HEK293 (cell line): ENCODE measurements around the gene BMP4.
A peak's percentile ranks its signal among the peaks of the same experiment; 100 is the strongest.
"Not testable (repeated sequence)": the region's sequence is repeated elsewhere in the genome, so short reads cannot be mapped to it uniquely, and the experiment has no call there.

Experiments
- CTCF ChIA-PET: fragments of 350-600 bp; formaldehyde crosslinking; extraction: SDS; loops from one replicate; lab custom pipeline; 2021; ENCODE audit warnings: antibody characterized with exemption; lab: Yijun Ruan, JAX
- POLR2A ChIA-PET: fragments of 300-600 bp; formaldehyde crosslinking; extraction: SDS; loops from one replicate; lab custom pipeline; 2020; ENCODE audit warnings: antibody characterized with exemption, inconsistent platforms; lab: Yijun Ruan, JAX
- H3K27ac ChIP-seq: fragments of 200-500 bp; sonication (Bioruptor generic); 2 replicates; pipeline ENCODE4 v1.5.1; 2014; ENCODE audit warnings: low read depth, low read length, control low read depth, inconsistent platforms; ENCODE audit errors: extremely low read depth
- H3K36me3 ChIP-seq, 2 experiments: fragments of 200-500 bp in 1 of 2; sonication (Bioruptor generic) in 1 of 2; 1 replicate in 1 of 2; 2 replicates in 1 of 2; pipeline ENCODE4 v1.5.1; 2014 to 2017; ENCODE audit warnings: inconsistent platforms in 2 of 2, low read length in 2 of 2; ENCODE audit not compliant: control insufficient read depth in 2 of 2, insufficient read depth in 1 of 2
- H3K4me1 ChIP-seq: fragments of 200-500 bp; sonication (Bioruptor generic); 2 replicates; pipeline ENCODE4 v1.5.1; 2014; ENCODE audit warnings: mild to moderate bottlenecking, low read length, inconsistent platforms; ENCODE audit not compliant: control insufficient read depth, insufficient read depth
- H3K4me3 ChIP-seq: 2 replicates; pipeline ENCODE4 v1.5.1; 2011; ENCODE audit warnings: low read depth, mild to moderate bottlenecking, control low read depth, low read length, moderate library complexity
- H3K9me3 ChIP-seq: fragments of 200-500 bp; sonication (Bioruptor generic); 2 replicates; pipeline ENCODE4 v1.5.1; 2014; ENCODE audit warnings: low read depth, low read length, inconsistent platforms; ENCODE audit not compliant: control insufficient read depth, insufficient read depth
- TCF7L2 ChIP-seq: IDR thresholded peaks from 2 replicates; pipeline ENCODE4 v1.6.1; 2011; ENCODE audit warnings: low read depth, mild to moderate bottlenecking, inconsistent platforms, low read length, moderate library complexity, borderline replicate concordance
- ZFHX2 ChIP-seq: fragments of 450-650 bp; formaldehyde crosslinking; conservative IDR thresholded peaks from 2 replicates; pipeline ENCODE4 v1.5.1; 2016; ENCODE audit warnings: missing biosample characterization, missing genetic modification characterization
- ZNF133 ChIP-seq: fragments of 450-650 bp; formaldehyde crosslinking; IDR thresholded peaks from 2 replicates; pipeline ENCODE4 v1.5.1; 2016; ENCODE audit warnings: missing biosample characterization, missing genetic modification characterization
- ZNF157 ChIP-seq: fragments of 450-650 bp; formaldehyde crosslinking; IDR thresholded peaks from 2 replicates; pipeline ENCODE4 v1.5.1; 2016; ENCODE audit warnings: missing biosample characterization, missing genetic modification characterization
- ZNF16 ChIP-seq: fragments of 450-650 bp; formaldehyde crosslinking; IDR thresholded peaks from 2 replicates; pipeline ENCODE4 v1.5.1; 2016; ENCODE audit warnings: low read depth, missing biosample characterization, missing genetic modification characterization
- ZNF19 ChIP-seq: fragments of 450-650 bp; formaldehyde crosslinking; IDR thresholded peaks from 2 replicates; pipeline ENCODE4; 2016; ENCODE audit warnings: missing biosample characterization, missing genetic modification characterization, low read depth
- ZNF394 ChIP-seq: fragments of 450-650 bp; formaldehyde crosslinking; IDR thresholded peaks from 2 replicates; pipeline ENCODE4 v1.5.1; 2016; ENCODE audit warnings: missing biosample characterization, missing genetic modification characterization, mild to moderate bottlenecking, moderate library complexity, borderline replicate concordance
- ZNF423 ChIP-seq: fragments of 450-650 bp; formaldehyde crosslinking; IDR thresholded peaks from 2 replicates; pipeline ENCODE4 v1.5.1; 2016; ENCODE audit warnings: missing biosample characterization, missing genetic modification characterization
- ZNF433 ChIP-seq: fragments of 450-650 bp; formaldehyde crosslinking; IDR thresholded peaks from 2 replicates; pipeline ENCODE4 v1.5.1; 2016; ENCODE audit warnings: missing biosample characterization, missing genetic modification characterization, low read depth
- ZNF473 ChIP-seq: fragments of 450-650 bp; formaldehyde crosslinking; IDR thresholded peaks from 2 replicates; pipeline ENCODE4 v1.5.1; 2017; ENCODE audit warnings: missing biosample characterization, missing genetic modification characterization
- ZNF548 ChIP-seq: fragments of 450-650 bp; formaldehyde crosslinking; IDR thresholded peaks from 2 replicates; pipeline ENCODE4 v1.5.1; 2016; ENCODE audit warnings: missing biosample characterization, missing genetic modification characterization
- ZNF707 ChIP-seq: fragments of 450-650 bp; formaldehyde crosslinking; IDR thresholded peaks from 2 replicates; pipeline ENCODE4 v1.5.1; 2016; ENCODE audit warnings: missing biosample characterization, missing genetic modification characterization
- ZNF76 ChIP-seq: fragments of 450-650 bp; formaldehyde crosslinking; IDR thresholded peaks from 2 replicates; pipeline ENCODE4; 2016; ENCODE audit warnings: low read depth, missing biosample characterization, missing genetic modification characterization, borderline replicate concordance
- ZNF830 ChIP-seq: fragments of 450-650 bp; IDR thresholded peaks from 2 replicates; pipeline ENCODE4 v1.5.0; 2018; ENCODE audit warnings: missing biosample characterization, missing genetic modification characterization, low read depth, mild to moderate bottlenecking, moderate library complexity
- ZSCAN23 ChIP-seq: fragments of 450-650 bp; formaldehyde crosslinking; IDR thresholded peaks from 2 replicates; pipeline ENCODE4 v1.5.1; 2016; ENCODE audit warnings: missing biosample characterization, missing genetic modification characterization
- TF ChIP-seq, protein P1 (sequence below): fragments of 450-650 bp; formaldehyde crosslinking; IDR thresholded peaks from 2 replicates; pipeline ENCODE4 v1.5.1; 2016; ENCODE audit warnings: missing biosample characterization, missing genetic modification characterization
- TF ChIP-seq, protein P2 (sequence below): fragments of 450-650 bp; formaldehyde crosslinking; IDR thresholded peaks from 2 replicates; pipeline ENCODE4 v1.5.1; 2016; ENCODE audit warnings: missing biosample characterization, missing genetic modification characterization
- TF ChIP-seq, protein P3 (sequence below): fragments of 450-650 bp; formaldehyde crosslinking; IDR thresholded peaks from 2 replicates; pipeline ENCODE4 v1.5.1; 2016; ENCODE audit warnings: missing biosample characterization, missing genetic modification characterization
- TF ChIP-seq, protein P4 (sequence below): fragments of 450-650 bp; IDR thresholded peaks from 2 replicates; pipeline ENCODE4 v1.5.1; 2018; ENCODE audit warnings: missing biosample characterization, mild to moderate bottlenecking, missing genetic modification characterization
- TF ChIP-seq, protein P5 (sequence below): fragments of 450-650 bp; formaldehyde crosslinking; IDR thresholded peaks from 2 replicates; pipeline ENCODE4 v1.5.1; 2017; ENCODE audit warnings: missing biosample characterization, missing genetic modification characterization
- TF ChIP-seq, protein P6 (sequence below): fragments of 450-650 bp; formaldehyde crosslinking; IDR thresholded peaks from 2 replicates; pipeline ENCODE4 v1.5.1; 2017; ENCODE audit warnings: missing biosample characterization, missing genetic modification characterization

The BMP4 gene

DNA sequence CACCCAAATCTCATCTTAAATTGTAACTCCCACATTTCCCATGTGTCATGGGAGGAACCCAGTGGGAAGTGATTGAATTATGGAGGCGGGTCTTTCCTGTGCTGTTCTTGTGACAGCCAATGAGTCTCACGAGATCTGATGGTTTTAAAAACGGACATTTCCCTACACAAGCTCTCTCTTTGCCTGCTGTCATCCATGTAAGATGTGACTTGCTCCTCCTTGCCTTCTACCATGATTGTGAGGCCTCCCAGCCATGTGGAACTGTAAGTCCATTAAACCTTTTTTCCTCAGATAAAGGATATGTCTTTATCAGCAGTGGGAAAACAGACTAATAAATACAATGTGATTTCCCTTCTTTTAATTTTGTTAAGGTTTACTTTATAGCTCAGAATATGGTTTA is 30.1 kb upstream of the BMP4 start:
- H3K4me1 ChIP-seq, H3K4me3 ChIP-seq, H3K27ac ChIP-seq, H3K9me3 ChIP-seq, H3K36me3 ChIP-seq, POLR2A ChIA-PET: not testable (repeated sequence)
- CTCF ChIA-PET: interaction anchor here (0.6 kb wide), 1 partner anchor 593 kb away, joined by 4 read pairs; no protein-coding TSS in a partner anchor

DNA sequence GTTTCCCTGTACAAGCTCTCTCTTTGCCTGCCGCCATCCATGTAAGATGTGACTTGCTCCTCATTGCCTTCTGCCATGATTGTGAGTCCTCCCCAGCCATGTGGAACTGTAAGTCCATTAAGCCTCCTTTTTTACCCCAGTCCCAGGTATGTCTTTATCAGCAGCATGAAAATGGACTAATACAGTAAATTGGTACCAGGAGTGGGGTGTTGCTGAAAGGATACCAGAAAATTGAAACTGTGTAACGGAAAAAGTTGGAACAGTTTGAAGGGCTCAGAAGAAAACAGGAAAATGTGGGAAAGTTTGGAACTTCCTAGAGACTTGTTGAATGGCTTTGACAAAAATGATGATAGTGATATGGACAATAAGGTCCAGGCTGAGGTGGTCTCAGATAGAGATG is 28.3 kb upstream of the BMP4 start:
- POLR2A ChIA-PET, H3K9me3 ChIP-seq, H3K36me3 ChIP-seq, H3K27ac ChIP-seq, H3K4me3 ChIP-seq, H3K4me1 ChIP-seq: not testable (repeated sequence)
- TF ChIP-seq ZNF707 (tag by site-specific recombination): peak; percentile 91
- CTCF ChIA-PET: interaction anchor here (0.7 kb wide), 1 partner anchor 364 kb away, joined by 3 read pairs; no protein-coding TSS in a partner anchor

DNA sequence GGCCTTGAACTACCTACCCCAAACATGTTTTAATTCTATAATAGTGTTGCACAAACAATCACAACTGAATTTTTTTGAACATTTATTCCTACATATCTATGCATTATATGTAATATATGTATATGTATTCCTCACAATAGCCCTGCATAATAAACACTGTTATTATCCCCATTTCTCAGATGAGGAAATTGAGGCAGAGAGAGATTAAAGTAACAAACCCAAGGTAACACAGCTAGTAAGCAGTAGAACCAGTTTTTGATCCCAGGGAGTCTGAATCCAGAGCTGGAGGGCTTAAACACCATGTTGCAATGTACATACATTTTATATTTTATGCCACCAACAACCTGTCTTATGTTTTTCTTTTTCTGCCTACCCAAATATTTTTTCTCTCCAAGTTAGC is 26.5 kb upstream of the BMP4 start:
- POLR2A ChIA-PET: no interaction called here
- Histone ChIP-seq H3K27ac (no peak overlapping the region), H3K4me1 (no peaks in the 10 kb centered on the region)
- TF ChIP-seq, protein P1, sequence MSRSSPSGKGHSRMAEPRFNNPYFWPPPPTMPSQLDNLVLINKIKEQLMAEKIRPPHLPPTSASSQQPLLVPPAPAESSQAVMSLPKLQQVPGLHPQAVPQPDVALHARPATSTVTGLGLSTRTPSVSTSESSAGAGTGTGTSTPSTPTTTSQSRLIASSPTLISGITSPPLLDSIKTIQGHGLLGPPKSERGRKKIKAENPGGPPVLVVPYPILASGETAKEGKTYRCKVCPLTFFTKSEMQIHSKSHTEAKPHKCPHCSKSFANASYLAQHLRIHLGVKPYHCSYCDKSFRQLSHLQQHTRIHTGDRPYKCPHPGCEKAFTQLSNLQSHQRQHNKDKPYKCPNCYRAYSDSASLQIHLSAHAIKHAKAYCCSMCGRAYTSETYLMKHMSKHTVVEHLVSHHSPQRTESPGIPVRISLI (tag by site-specific recombination): no peak
- no peak for TF ChIP-seq ZNF394 (tag by site-specific recombination)
- no peak for TF ChIP-seq ZNF830 (tag by site-specific recombination)
- TF ChIP-seq ZNF133 (tag by site-specific recombination): no peak
- no peak for TF ChIP-seq ZNF423 (tag by site-specific recombination)
- TF ChIP-seq ZNF157 (tag by site-specific recombination): no peak
- TF ChIP-seq, protein P2, sequence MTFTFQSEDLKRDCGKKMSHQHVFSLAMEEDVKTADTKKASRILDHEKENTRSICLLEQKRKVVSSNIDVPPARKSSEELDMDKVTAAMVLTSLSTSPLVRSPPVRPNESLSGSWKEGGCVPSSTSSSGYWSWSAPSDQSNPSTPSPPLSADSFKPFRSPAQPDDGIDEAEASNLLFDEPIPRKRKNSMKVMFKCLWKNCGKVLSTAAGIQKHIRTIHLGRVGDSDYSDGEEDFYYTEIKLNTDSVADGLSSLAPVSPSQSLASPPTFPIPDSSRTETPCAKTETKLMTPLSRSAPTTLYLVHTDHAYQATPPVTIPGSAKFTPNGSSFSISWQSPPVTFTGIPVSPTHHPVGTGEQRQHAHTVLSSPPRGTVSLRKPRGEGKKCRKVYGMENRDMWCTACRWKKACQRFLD: no peak
- no peak for TF ChIP-seq ZFHX2
- TF ChIP-seq ZNF433: no peak
- TF ChIP-seq, protein P3, sequence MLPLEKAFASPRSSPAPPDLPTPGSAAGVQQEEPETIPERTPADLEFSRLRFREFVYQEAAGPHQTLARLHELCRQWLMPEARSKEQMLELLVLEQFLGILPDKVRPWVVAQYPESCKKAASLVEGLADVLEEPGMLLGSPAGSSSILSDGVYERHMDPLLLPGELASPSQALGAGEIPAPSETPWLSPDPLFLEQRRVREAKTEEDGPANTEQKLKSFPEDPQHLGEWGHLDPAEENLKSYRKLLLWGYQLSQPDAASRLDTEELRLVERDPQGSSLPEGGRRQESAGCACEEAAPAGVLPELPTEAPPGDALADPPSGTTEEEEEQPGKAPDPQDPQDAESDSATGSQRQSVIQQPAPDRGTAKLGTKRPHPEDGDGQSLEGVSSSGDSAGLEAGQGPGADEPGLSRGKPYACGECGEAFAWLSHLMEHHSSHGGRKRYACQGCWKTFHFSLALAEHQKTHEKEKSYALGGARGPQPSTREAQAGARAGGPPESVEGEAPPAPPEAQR: no peak
- TF ChIP-seq, all 188 proteins: peak for 0
- Histone ChIP-seq H3K4me3 (no peak overlapping the region), H3K9me3 (no peaks in the 10 kb centered on the region), H3K36me3 (no peaks in the 10 kb centered on the region)
- CTCF ChIA-PET: no interaction called here

DNA sequence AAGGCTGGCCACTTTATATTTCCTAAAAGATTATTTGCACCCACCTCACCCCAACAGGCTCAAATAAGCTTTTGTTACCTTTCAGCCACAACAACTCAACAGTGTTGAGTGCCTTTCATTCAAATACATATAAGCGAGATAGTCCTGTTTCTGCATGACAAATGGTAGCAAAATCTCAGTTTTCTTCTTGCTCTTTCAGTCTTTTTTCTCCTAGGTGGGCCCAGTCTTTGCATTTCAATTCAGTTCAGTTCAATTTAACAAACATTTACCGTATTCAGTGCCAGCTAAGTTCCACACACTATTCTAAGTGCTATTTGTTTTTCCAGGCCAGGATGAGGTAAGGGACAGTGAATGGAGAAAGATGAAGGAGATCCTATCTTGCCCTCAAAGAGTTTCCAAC is 25.9 kb upstream of the BMP4 start:
- ChIA-PET POLR2A (no interaction called here), CTCF (interaction anchor here (0.6 kb wide), 1 partner anchor 193 kb away, joined by 3 read pairs; no protein-coding TSS in a partner anchor)
- Histone ChIP-seq H3K4me1 (no peaks in the 10 kb centered on the region), H3K9me3 (no peaks in the 10 kb centered on the region), H3K27ac (no peak overlapping the region), H3K4me3 (no peak overlapping the region), H3K36me3 (no peaks in the 10 kb centered on the region)
- TF ChIP-seq ZFHX2: no peak
- no peak for TF ChIP-seq ZNF473 (tag by site-specific recombination)
- no peak for TF ChIP-seq ZNF19 (tag by site-specific recombination)
- no peak for TF ChIP-seq ZSCAN23
- TF ChIP-seq, protein P4, sequence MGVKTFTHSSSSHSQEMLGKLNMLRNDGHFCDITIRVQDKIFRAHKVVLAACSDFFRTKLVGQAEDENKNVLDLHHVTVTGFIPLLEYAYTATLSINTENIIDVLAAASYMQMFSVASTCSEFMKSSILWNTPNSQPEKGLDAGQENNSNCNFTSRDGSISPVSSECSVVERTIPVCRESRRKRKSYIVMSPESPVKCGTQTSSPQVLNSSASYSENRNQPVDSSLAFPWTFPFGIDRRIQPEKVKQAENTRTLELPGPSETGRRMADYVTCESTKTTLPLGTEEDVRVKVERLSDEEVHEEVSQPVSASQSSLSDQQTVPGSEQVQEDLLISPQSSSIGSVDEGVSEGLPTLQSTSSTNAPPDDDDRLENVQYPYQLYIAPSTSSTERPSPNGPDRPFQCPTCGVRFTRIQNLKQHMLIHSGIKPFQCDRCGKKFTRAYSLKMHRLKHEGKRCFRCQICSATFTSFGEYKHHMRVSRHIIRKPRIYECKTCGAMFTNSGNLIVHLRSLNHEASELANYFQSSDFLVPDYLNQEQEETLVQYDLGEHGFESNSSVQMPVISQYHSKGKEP: no peak
- TF ChIP-seq ZNF76 (tag by site-specific recombination): no peak
- no peak for TF ChIP-seq TCF7L2
- TF ChIP-seq, protein P5, sequence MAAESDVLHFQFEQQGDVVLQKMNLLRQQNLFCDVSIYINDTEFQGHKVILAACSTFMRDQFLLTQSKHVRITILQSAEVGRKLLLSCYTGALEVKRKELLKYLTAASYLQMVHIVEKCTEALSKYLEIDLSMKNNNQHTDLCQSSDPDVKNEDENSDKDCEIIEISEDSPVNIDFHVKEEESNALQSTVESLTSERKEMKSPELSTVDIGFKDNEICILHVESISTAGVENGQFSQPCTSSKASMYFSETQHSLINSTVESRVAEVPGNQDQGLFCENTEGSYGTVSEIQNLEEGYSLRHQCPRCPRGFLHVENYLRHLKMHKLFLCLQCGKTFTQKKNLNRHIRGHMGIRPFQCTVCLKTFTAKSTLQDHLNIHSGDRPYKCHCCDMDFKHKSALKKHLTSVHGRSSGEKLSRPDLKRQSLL: no peak
- no peak for TF ChIP-seq ZNF16 (tag by site-specific recombination)
- TF ChIP-seq, protein P6, sequence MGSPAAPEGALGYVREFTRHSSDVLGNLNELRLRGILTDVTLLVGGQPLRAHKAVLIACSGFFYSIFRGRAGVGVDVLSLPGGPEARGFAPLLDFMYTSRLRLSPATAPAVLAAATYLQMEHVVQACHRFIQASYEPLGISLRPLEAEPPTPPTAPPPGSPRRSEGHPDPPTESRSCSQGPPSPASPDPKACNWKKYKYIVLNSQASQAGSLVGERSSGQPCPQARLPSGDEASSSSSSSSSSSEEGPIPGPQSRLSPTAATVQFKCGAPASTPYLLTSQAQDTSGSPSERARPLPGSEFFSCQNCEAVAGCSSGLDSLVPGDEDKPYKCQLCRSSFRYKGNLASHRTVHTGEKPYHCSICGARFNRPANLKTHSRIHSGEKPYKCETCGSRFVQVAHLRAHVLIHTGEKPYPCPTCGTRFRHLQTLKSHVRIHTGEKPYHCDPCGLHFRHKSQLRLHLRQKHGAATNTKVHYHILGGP: no peak
- no peak for TF ChIP-seq ZNF548
